ENCODE results near the gene QRICH1. TPM values are rescaled to one million over a fixed set of nuclear protein-coding genes. Genes with fewer than 3 reads are reported as not detected.

Gene QRICH1
- total RNA-seq, 1 experiment from 2014 or later: 80.0 TPM

- peaks cover 55% of the 10 kb centered on the region for H3K79me2 ChIP-seq (ENCODE audit: low read length)
- H3K36me3 ChIP-seq (ENCODE audit: insufficient read depth, low read length): peaks cover 23% of the 10 kb centered on the region
- H3K27me3 ChIP-seq (ENCODE audit: low read length): no peaks in the 10 kb centered on the region
- H3K9ac ChIP-seq (ENCODE audit: low read length): peak overlapping the region; percentile 96
- H3K4me2 ChIP-seq (ENCODE audit: low read depth, low read length, poor library complexity, severe bottlenecking): peak overlapping the region; percentile 97
- peak; percentile 100 for DNase-seq
- no peaks in the 10 kb centered on the region for H3K9me3 ChIP-seq (ENCODE audit: low read length)
- no peaks in the 10 kb centered on the region for H3K9me2 ChIP-seq (replicated peaks; ENCODE audit: insufficient read depth, low read length)
- peak overlapping the region; percentile 82 for H3K4me3 ChIP-seq (ENCODE audit: low read length)
- H4K20me1 ChIP-seq (ENCODE audit: insufficient read depth, low read depth, low read length): peaks cover 11% of the 10 kb centered on the region; the same call in 1 of the 2 replicates
- H2AFZ ChIP-seq (ENCODE audit: low read length): no peak overlapping the region
- H3K4me1 ChIP-seq (ENCODE audit: low read length): peaks cover 70% of the 10 kb centered on the region
- peak overlapping the region; percentile 93 for H3K27ac ChIP-seq (ENCODE audit: low read length)
Observed at GRCh38 chr3:49021213-49021812, 72.6 kb downstream of the QRICH1 start.

GRCh38 chr3:49020330-49021212, 73.3 kb downstream of the QRICH1 start:
- H3K9me3 ChIP-seq (ENCODE audit: low read length): no peaks in the 10 kb centered on the region
- H3K9ac ChIP-seq (ENCODE audit: low read length): peak overlapping the region; percentile 96
- peaks cover 23% of the 10 kb centered on the region for H3K36me3 ChIP-seq (ENCODE audit: insufficient read depth, low read length)
- no peaks in the 10 kb centered on the region for H3K27me3 ChIP-seq (ENCODE audit: low read length)
- H3K9me2 ChIP-seq (replicated peaks; ENCODE audit: insufficient read depth, low read length): no peaks in the 10 kb centered on the region
- H4K20me1 ChIP-seq (ENCODE audit: insufficient read depth, low read depth, low read length): peaks cover 11% of the 10 kb centered on the region; the same call in 1 of the 2 replicates
- H3K4me2 ChIP-seq (ENCODE audit: low read depth, low read length, poor library complexity, severe bottlenecking): peak overlapping the region; percentile 97
- peak overlapping the region; percentile 82 for H3K4me3 ChIP-seq (ENCODE audit: low read length)
- H2AFZ ChIP-seq (ENCODE audit: low read length): no peak overlapping the region
- peak; percentile 81 for DNase-seq
- peaks cover 51% of the 10 kb centered on the region for H3K79me2 ChIP-seq (ENCODE audit: low read length)
- H3K27ac ChIP-seq (ENCODE audit: low read length): peak overlapping the region; percentile 93
- H3K4me1 ChIP-seq (ENCODE audit: low read length): peaks cover 62% of the 10 kb centered on the region

GRCh38 chr3:49019941-49020329, 73.9 kb downstream of the QRICH1 start:
- Histone ChIP-seq H3K79me2 (ENCODE audit: low read length) (peaks cover 45% of the 10 kb centered on the region), H4K20me1 (ENCODE audit: insufficient read depth, low read depth, low read length) (peaks cover 6% of the 10 kb centered on the region; the same call in 1 of the 2 replicates), H2AFZ (ENCODE audit: low read length) (no peak overlapping the region)

GRCh38 chr3:49018707-49019006, 75.2 kb downstream of the QRICH1 start:
- Histone ChIP-seq H3K79me2 (ENCODE audit: low read length) (peaks cover 32% of the 10 kb centered on the region), H3K9me2 (replicated peaks; ENCODE audit: insufficient read depth, low read length) (no peaks in the 10 kb centered on the region), H4K20me1 (ENCODE audit: insufficient read depth, low read depth, low read length) (peaks cover 3% of the 10 kb centered on the region; the same call in 1 of the 2 replicates), H3K4me3 (ENCODE audit: low read length) (peak overlapping the region; percentile 82), H3K4me1 (ENCODE audit: low read length) (peaks cover 50% of the 10 kb centered on the region), H3K27me3 (ENCODE audit: low read length) (no peaks in the 10 kb centered on the region), H3K9ac (ENCODE audit: low read length) (peak overlapping the region; percentile 96), H2AFZ (ENCODE audit: low read length) (no peak overlapping the region), H3K9me3 (ENCODE audit: low read length) (no peaks in the 10 kb centered on the region), H3K27ac (ENCODE audit: low read length) (peak overlapping the region; percentile 93), H3K4me2 (ENCODE audit: low read depth, low read length, poor library complexity, severe bottlenecking) (peak overlapping the region; percentile 97), H3K36me3 (ENCODE audit: insufficient read depth, low read length) (peaks cover 12% of the 10 kb centered on the region; the same call in 1 of the 2 replicates)
- no peak for DNase-seq

More at GRCh38 chr3:49019941-49020329, 73.9 kb downstream of the QRICH1 start:
- H3K4me3 ChIP-seq (ENCODE audit: low read length): peak overlapping the region; percentile 82
- H3K4me2 ChIP-seq (ENCODE audit: low read depth, low read length, poor library complexity, severe bottlenecking): peak overlapping the region; percentile 97
- peak overlapping the region; percentile 93 for H3K27ac ChIP-seq (ENCODE audit: low read length)
- no peaks in the 10 kb centered on the region for H3K9me2 ChIP-seq (replicated peaks; ENCODE audit: insufficient read depth, low read length)
- peaks cover 56% of the 10 kb centered on the region for H3K4me1 ChIP-seq (ENCODE audit: low read length)
- no peaks in the 10 kb centered on the region for H3K27me3 ChIP-seq (ENCODE audit: low read length)
- peak overlapping the region; percentile 96 for H3K9ac ChIP-seq (ENCODE audit: low read length)
- H3K9me3 ChIP-seq (ENCODE audit: low read length): no peaks in the 10 kb centered on the region
- no peak for DNase-seq
- H3K36me3 ChIP-seq (ENCODE audit: insufficient read depth, low read length): peaks cover 19% of the 10 kb centered on the region

- Histone ChIP-seq H3K4me1 (ENCODE audit: low read length) (peaks cover 48% of the 10 kb centered on the region), H3K79me2 (ENCODE audit: low read length) (peaks cover 28% of the 10 kb centered on the region), H3K9ac (ENCODE audit: low read length) (peak within 1 kb of the TSS; percentile 96), H3K4me2 (ENCODE audit: low read depth, low read length, poor library complexity, severe bottlenecking) (peak within 1 kb of the TSS; percentile 97), H3K9me3 (ENCODE audit: low read length) (no peaks in the 10 kb centered on the region), H3K9me2 (replicated peaks; ENCODE audit: insufficient read depth, low read length) (no peaks in the 10 kb centered on the region), H4K20me1 (ENCODE audit: insufficient read depth, low read depth, low read length) (peaks cover 8% of the 10 kb centered on the region; the same call in 1 of the 2 replicates), H3K36me3 (ENCODE audit: insufficient read depth, low read length) (peaks cover 8% of the 10 kb centered on the region; the same call in 1 of the 2 replicates), H3K27me3 (ENCODE audit: low read length) (no peaks in the 10 kb centered on the region), H3K4me3 (ENCODE audit: low read length) (peak within 1 kb of the TSS; percentile 82), H3K27ac (ENCODE audit: low read length) (peak within 1 kb of the TSS; percentile 93), H2AFZ (ENCODE audit: low read length) (peak within 1 kb of the TSS; percentile 43; the same call in 1 of the 2 replicates)
- DNase-seq: peak; percentile 94
Observed at GRCh38 chr3:49017971-49018706, 75.7 kb downstream of the QRICH1 start, which contains the start of gene DALRD3. TSS of gene DALRD3 (minus strand) at chr3:49018580. CDS start at chr3:49018564, 16 bp downstream.

- peaks cover 9% of the 10 kb centered on the region; the same call in 1 of the 2 replicates for H4K20me1 ChIP-seq (ENCODE audit: insufficient read depth, low read depth, low read length)
- peak overlapping the region; percentile 82 for H3K4me3 ChIP-seq (ENCODE audit: low read length)
- H3K9me3 ChIP-seq (ENCODE audit: low read length): no peaks in the 10 kb centered on the region
- no peaks in the 10 kb centered on the region for H3K9me2 ChIP-seq (replicated peaks; ENCODE audit: insufficient read depth, low read length)
- H3K27ac ChIP-seq (ENCODE audit: low read length): peak overlapping the region; percentile 93
- no peak for DNase-seq
- H3K4me1 ChIP-seq (ENCODE audit: low read length): peaks cover 44% of the 10 kb centered on the region
- no peaks in the 10 kb centered on the region for H3K27me3 ChIP-seq (ENCODE audit: low read length)
- H3K79me2 ChIP-seq (ENCODE audit: low read length): peaks cover 20% of the 10 kb centered on the region
- no peak overlapping the region for H2AFZ ChIP-seq (ENCODE audit: low read length)
- peaks cover 7% of the 10 kb centered on the region; the same call in 1 of the 2 replicates for H3K36me3 ChIP-seq (ENCODE audit: insufficient read depth, low read length)
- H3K4me2 ChIP-seq (ENCODE audit: low read depth, low read length, poor library complexity, severe bottlenecking): peak overlapping the region; percentile 97
- peak overlapping the region; percentile 96 for H3K9ac ChIP-seq (ENCODE audit: low read length)
Observed at GRCh38 chr3:49017229-49017970, 76.5 kb downstream of the QRICH1 start.

DNA sequence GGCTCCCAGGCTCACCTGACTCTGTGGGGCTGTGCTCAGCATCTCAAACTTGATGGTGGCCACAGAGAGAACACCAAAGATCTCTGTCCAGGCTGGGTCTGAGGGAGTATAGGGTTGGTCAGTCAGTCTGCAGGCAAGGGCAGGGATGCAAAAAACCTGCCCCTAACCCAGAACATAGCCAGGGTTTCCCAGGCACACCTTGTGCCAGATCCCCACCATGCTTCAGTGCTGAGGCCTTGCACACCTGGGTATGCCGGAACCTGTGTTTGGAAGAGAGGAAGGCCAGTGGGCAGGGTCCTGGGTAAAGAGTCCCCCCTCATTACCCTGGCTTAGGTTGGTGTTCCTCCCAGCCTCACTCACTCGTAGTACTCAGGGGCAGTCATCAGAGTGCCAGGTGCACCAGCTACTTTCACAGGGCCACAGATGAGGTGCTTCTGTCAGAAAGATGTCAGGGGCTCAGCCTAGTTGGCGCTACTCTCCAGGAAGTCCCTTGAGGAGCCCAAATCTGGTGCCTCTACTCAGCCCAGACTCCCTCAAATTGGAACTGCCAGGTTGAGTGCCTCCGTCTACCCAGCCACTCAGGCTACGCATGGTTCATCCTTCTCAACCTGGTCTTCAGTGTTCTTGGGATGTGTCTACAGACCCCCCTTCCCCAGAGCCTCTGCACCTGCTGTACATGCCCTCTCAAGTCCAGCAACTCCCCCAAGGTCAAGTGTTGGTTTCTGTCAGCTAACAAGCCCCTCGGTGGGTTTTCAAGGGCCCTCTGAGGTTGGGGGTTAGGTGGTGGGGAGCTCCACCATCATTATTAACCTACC, 77.2 kb downstream of the QRICH1 start:
- Histone ChIP-seq H3K27me3 (ENCODE audit: low read length) (no peaks in the 10 kb centered on the region), H3K4me2 (ENCODE audit: low read depth, low read length, poor library complexity, severe bottlenecking) (peak overlapping the region; percentile 97), H4K20me1 (ENCODE audit: insufficient read depth, low read depth, low read length) (peaks cover 9% of the 10 kb centered on the region; the same call in 1 of the 2 replicates), H3K36me3 (ENCODE audit: insufficient read depth, low read length) (peaks cover 7% of the 10 kb centered on the region; the same call in 1 of the 2 replicates), H3K4me3 (ENCODE audit: low read length) (peak overlapping the region; percentile 82; the same call in 1 of the 2 replicates), H3K9me3 (ENCODE audit: low read length) (no peaks in the 10 kb centered on the region), H3K79me2 (ENCODE audit: low read length) (peaks cover 21% of the 10 kb centered on the region), H2AFZ (ENCODE audit: low read length) (no peak overlapping the region), H3K4me1 (ENCODE audit: low read length) (peaks cover 44% of the 10 kb centered on the region), H3K9ac (ENCODE audit: low read length) (peak overlapping the region; percentile 96), H3K27ac (ENCODE audit: low read length) (no peak overlapping the region; the same call in 1 of the 2 replicates), H3K9me2 (replicated peaks; ENCODE audit: insufficient read depth, low read length) (no peaks in the 10 kb centered on the region)
- DNase-seq: no peak

Data from Karpas-422 (cell line).